ENCODE data around the gene ERAP2. TPM values are rescaled to one million over a fixed set of nuclear protein-coding genes. Genes with fewer than 3 reads are reported as not detected.
A peak's percentile ranks its signal among the peaks of the same experiment; 100 is the strongest.

The ERAP2 gene
- polyA plus RNA-seq, 3 donors, result 3.0 to 20.4 (median 3.4) TPM

DNA sequence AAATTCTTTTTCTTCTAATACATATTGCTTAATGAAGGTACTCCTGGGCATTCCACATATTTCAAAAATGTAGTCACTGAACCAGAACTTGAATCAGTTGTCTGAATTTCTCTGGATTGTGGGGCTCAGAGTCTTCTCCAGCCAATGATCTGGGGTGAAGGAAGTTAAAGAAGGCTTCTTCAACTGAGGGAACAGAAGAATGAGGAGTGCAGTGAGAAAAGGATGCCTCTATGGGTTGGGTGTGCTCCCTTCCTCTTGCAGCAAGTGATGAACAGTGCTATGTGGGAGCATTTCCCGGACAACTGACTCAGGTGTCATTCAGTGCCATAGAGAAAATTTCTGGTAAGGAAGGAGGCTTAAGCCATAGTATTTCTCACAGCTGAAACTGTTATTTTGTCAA, 67.5 kb downstream of the ERAP2 start:
- Histone ChIP-seq H3K4me2 (replicated peaks; ENCODE audit: extremely low read depth, low read length, poor library complexity, severe bottlenecking) (no peak overlapping the region), H3K36me3 (replicated peaks in 1 of 2; ENCODE audit: control insufficient read depth in 1 of 2, insufficient read depth in 2 of 2, low read length in 2 of 2) (peaks cover 2 to 9% of the 10 kb centered on the region in 2 donors), H3K9ac (ENCODE audit: insufficient read depth, low read length, poor library complexity, severe bottlenecking) (no peak overlapping the region), H3K27me3 (ENCODE audit: control insufficient read depth in 2 of 2, insufficient read depth in 2 of 2, low read length in 2 of 2) (no peaks in the 10 kb centered on the region), H3K27ac (ENCODE audit: low read depth in 1 of 2, low read length in 2 of 2) (no peak overlapping the region), H3K79me2 (ENCODE audit: insufficient read depth, low read length) (peaks cover 100% of the 10 kb centered on the region), H3K4me1 (ENCODE audit: control insufficient read depth in 1 of 2, insufficient read depth in 2 of 2, low read length in 2 of 2) (no peaks in the 10 kb centered on the region), H3K4me3 (replicated peaks in 1 of 3; ENCODE audit: low read depth in 2 of 3, low read length in 3 of 3) (no peak overlapping the region), H4K20me1 (ENCODE audit: insufficient read depth, low read length) (peaks cover 96% of the 10 kb centered on the region), H3K9me3 (replicated peaks in 1 of 2; ENCODE audit: control insufficient read depth in 1 of 2, insufficient read depth in 1 of 2, low read length in 2 of 2) (no peaks in the 10 kb centered on the region), H2AFZ (ENCODE audit: insufficient read depth, low read depth, low read length, poor library complexity, severe bottlenecking) (no peak overlapping the region)
- no peaks in the 10 kb centered on the region for H3K27me3 Mint-ChIP-seq (ENCODE audit: low read depth in 3 of 3)
- H3K9me3 Mint-ChIP-seq, result no peaks in the 10 kb centered on the region
- intact Hi-C loops (cut with micrococcal nuclease), result no loop called here
- TF ChIP-seq, protein P1, sequence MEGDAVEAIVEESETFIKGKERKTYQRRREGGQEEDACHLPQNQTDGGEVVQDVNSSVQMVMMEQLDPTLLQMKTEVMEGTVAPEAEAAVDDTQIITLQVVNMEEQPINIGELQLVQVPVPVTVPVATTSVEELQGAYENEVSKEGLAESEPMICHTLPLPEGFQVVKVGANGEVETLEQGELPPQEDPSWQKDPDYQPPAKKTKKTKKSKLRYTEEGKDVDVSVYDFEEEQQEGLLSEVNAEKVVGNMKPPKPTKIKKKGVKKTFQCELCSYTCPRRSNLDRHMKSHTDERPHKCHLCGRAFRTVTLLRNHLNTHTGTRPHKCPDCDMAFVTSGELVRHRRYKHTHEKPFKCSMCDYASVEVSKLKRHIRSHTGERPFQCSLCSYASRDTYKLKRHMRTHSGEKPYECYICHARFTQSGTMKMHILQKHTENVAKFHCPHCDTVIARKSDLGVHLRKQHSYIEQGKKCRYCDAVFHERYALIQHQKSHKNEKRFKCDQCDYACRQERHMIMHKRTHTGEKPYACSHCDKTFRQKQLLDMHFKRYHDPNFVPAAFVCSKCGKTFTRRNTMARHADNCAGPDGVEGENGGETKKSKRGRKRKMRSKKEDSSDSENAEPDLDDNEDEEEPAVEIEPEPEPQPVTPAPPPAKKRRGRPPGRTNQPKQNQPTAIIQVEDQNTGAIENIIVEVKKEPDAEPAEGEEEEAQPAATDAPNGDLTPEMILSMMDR (IDR thresholded peaks at IDR 0.05), result no peak
- no CpG with 5 or more reads among the region's 1 CpG for WGBS (ENCODE audit: insufficient coverage)
- no peak for DNase-seq
- peaks cover 10 to 11% of the 10 kb centered on the region in 2 donors for H3K36me3 Mint-ChIP-seq
- peaks cover 24% of the 10 kb centered on the region for H3K4me1 Mint-ChIP-seq
- H3K27ac Mint-ChIP-seq, result peak overlapping the region in 3 of 7 donors; percentile 35 to 77 (median 40)
- H3K4me3 Mint-ChIP-seq, result no peak overlapping the region

DNA sequence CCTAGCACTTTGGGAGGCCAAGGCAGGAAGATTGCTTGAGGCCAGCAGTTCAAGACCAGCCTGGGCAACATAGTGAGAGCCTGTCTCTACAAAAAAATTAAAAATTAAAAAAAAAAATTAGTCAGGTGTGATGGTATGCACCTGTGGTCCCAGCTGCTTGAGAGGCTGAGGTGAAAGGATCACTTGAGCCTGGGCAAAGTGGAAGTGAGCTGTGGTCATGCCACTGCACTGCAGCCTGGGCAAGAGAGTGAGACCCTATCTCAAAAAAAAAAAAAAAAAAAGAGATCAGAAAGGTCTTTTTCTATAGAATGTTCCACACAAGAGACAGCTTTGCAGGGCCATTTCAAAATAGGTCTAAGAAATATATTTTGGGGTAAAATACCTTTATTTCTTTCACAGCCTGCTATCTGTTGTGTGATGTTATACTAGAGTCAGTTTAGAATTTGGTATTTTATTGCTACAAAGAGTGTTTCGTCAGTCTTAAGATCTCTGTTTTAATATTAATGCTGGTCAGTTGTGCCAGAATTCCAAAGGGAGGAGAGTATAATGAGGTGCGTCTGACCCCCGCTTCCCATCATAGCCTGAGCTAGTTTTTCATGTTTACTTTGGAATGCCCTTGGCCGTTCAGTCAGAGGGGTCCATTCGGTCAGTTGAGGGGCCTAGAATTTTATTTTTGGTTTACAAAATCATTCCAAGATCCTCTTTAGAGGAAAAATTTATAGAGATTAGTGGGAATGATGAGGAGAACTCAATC, 69.0 kb downstream of the ERAP2 start:
- Histone ChIP-seq H3K4me3 (replicated peaks in 1 of 3; ENCODE audit: low read depth in 2 of 3, low read length in 3 of 3) (no peak overlapping the region), H3K9ac (ENCODE audit: insufficient read depth, low read length, poor library complexity, severe bottlenecking) (no peak overlapping the region), H2AFZ (ENCODE audit: insufficient read depth, low read depth, low read length, poor library complexity, severe bottlenecking) (no peak overlapping the region), H4K20me1 (ENCODE audit: insufficient read depth, low read length) (peaks cover 98% of the 10 kb centered on the region), H3K9me3 (replicated peaks in 1 of 2; ENCODE audit: control insufficient read depth in 1 of 2, insufficient read depth in 1 of 2, low read length in 2 of 2) (no peaks in the 10 kb centered on the region), H3K27me3 (ENCODE audit: control insufficient read depth in 2 of 2, insufficient read depth in 2 of 2, low read length in 2 of 2) (no peaks in the 10 kb centered on the region), H3K36me3 (replicated peaks in 1 of 2; ENCODE audit: control insufficient read depth in 1 of 2, insufficient read depth in 2 of 2, low read length in 2 of 2) (peaks cover 2 to 16% of the 10 kb centered on the region in 2 donors), H3K79me2 (ENCODE audit: insufficient read depth, low read length) (peaks cover 100% of the 10 kb centered on the region), H3K27ac (ENCODE audit: low read depth in 1 of 2, low read length in 2 of 2) (no peak overlapping the region), H3K4me2 (replicated peaks; ENCODE audit: extremely low read depth, low read length, poor library complexity, severe bottlenecking) (no peak overlapping the region), H3K4me1 (ENCODE audit: control insufficient read depth in 1 of 2, insufficient read depth in 2 of 2, low read length in 2 of 2) (no peaks in the 10 kb centered on the region)
- Mint-ChIP-seq H3K27ac (no peak overlapping the region), H3K4me1 (peaks cover 22% of the 10 kb centered on the region), H3K9me3 (peaks cover 0 to 3% (median 0%) of the 10 kb centered on the region in 7 donors), H3K27me3 (ENCODE audit: low read depth in 3 of 3) (no peaks in the 10 kb centered on the region), H3K4me3 (no peak overlapping the region), H3K36me3 (peaks cover 16 to 17% of the 10 kb centered on the region in 2 donors)
- TF ChIP-seq, protein P1 (IDR thresholded peaks at IDR 0.05), result no peak
- intact Hi-C loops (cut with micrococcal nuclease), result no loop called here
- no peak for DNase-seq
- 83% methylated on average over 1 of the region's 5 CpGs for WGBS (ENCODE audit: insufficient coverage)
